ENCODE measurements around the gene EXOC3.
"Not testable (repeated sequence)": the region's sequence is repeated elsewhere in the genome, so short reads cannot be mapped to it uniquely, and the experiment has no call there.

Gene EXOC3

GRCh38 chr5:507986-508575 is 65.1 kb downstream of the EXOC3 start:
- DNase-seq = not testable (repeated sequence)

DNA sequence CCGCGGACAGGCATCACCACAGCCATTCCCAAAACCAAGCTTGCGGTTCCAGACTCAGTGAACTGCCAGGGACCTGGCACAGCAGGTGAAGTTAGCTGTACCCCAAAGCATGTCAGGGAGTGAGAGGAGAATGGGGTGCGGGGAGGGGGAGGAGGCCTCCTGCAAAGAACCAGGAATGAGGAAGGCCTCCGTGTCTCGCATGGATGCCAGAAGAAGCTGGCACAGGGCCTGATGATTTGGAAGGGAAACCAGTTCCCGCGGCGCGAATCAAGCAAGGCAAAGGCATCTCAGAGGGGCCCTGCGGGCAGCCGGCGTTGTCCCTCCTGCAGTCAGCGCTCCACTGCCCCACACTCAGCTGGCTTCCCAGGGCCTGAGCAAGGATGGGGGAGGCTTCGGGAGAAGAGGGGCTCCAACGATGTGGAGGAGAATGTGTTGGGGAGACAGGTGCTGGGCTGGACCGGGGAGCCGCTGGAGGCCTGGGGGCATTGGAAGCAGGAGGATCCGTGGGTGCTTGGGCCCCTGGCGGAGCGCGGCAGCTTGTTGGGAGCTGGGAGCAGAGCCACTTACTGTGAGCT is 66.7 kb downstream of the EXOC3 start:
- DNase-seq = no peak

DNA sequence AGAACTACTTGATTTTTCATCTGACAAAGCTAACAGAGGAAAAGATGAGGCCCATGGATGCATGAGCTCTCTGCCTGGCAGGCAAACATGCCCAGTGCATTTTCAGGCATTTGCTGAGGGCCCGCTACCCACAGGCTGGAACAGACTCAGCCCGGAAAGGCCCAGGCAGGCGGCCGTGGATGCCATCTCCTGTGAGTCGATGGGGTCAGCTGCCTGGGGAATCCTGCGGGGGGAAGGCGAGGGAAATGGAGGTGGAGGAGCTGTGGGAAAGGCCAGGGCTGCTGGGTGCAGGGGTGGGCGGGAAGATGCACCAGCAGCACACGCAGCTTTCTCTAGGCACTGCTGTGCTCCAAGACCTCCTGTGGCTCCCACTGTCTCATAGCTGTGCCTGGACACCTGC is 67.5 kb downstream of the EXOC3 start:
- no peak for DNase-seq

- DNase-seq = no peak
Observed at GRCh38 chr5:511476-511875, 68.5 kb downstream of the EXOC3 start.

DNA sequence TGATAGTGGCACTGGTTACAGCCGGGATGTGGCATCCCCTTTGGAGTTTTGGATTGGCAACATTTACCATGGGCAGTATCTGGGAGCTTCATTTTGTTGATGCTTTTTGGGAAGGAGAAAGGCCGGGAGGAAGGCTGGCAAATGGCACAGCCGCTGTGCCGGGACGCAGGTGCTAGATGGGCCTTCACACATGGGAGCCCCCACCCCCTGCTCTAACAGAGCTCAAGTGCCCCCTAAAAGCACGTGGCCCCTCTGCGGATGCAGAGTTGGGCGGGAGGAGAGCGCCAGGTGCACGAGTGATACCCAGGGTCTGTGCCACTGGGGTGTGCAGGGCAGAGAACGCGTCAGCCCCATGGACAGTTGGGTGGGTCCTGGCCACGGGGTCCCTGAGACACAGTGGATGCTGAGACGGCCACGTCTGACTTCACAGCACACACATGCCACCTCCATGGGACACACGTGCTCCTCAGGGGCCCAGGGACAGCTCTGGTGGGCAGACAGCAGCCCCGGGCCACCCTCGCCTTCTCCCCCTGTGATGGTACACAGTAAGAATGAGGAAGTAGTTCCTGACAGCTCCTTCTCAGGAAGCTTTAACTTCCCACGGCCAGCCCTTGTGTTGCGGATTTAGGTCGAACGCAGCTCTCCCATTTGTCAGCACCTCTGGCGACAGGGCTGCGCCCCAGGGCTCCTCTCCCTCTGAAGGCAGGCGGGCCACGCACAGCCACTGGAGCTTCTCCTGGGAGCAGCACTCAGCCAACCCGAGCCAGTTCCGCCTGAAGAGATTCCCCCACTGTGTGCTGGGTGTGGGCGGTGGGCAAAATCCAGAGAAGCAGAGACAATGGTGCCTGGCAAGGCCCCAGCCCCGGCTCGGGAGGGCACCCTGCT is 70.5 kb downstream of the EXOC3 start:
- DNase-seq = no peak

- DNase-seq = no peak
Observed at GRCh38 chr5:514101-514485, 71.1 kb downstream of the EXOC3 start.

GRCh38 chr5:514673-515072 is 71.7 kb downstream of the EXOC3 start:
- no peak for DNase-seq

DNA sequence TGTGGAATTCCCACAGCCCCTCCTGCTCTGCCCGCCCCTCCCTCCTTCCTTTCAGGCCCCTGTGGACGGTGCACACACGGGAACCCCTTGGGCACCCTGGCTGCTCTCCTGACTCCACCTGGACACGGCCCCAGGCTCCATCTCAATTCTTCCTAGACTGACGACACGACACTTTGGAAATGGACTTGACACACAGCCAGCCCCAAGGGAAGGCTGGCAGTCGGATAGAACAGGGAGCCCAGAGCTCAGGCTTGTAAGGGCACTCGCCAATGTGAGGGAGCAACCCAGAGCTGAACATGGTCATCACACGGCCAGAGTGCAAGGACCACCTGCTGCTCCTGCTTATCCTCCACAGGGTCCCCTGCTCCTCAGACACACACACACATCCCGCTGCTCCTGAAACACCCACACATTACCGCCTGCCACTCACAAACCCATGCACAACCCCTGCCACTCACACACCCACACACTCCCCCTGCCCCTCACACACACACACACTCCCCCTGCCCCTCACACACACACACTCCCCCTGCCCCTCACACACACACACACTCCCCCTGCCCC is 72.4 kb downstream of the EXOC3 start:
- DNase-seq = no peak

DNA sequence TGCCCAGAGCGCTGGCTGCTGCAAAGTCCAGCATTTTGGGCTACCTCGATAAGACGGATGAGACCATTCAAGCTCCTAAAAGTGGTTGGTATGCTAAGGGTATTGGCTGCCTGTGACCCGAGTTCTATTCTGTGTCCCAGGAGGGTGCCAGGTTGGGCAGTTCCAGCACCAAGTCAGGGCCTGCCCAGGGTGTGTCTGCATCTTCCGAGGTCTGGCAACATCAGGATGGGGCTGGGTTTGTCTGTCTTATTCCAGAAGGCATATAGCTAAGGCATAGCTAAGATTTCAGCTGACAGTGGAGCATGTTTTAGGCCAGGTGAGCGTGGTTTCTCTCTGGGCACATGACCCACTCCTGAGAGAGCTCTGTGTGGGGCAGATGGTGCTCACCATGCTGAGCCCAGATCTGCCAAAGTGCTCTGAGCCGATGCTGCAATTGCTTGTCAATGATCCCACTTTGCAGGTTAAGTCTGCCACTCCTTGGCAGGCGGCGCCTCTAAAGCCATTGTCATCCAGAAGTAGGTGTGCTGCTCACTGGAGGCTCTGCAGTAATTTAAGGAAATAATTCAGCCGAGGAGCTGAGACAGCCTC is 73.5 kb downstream of the EXOC3 start:
- DNase-seq = no peak
